Measurements from ENCODE around the gene SNORC. TPM values are rescaled to one million over a fixed set of nuclear protein-coding genes. Genes with fewer than 3 reads are reported as not detected.

SNORC gene
- total RNA-seq, 3 donors from 2014 or later (not counting 1 experiment from before 2014, with no cell fraction given) = 0.47 to 1.0 (median 0.98) TPM

GRCh38 chr2:232889876-232890401, 19.9 kb downstream of the SNORC start:
- no peak overlapping the region for H3K4me3 ChIP-seq (ENCODE audit: low read length)
- WGBS (ENCODE audit: insufficient coverage) = 85% methylated on average over 5 of the region's 5 CpGs
- no peaks in the 10 kb centered on the region for H3K9me3 Mint-ChIP-seq
- H3K4me3 Mint-ChIP-seq = no peak overlapping the region
- no peak overlapping the region for H3K27ac Mint-ChIP-seq
- H3K36me3 ChIP-seq (ENCODE audit: control insufficient read depth, insufficient read depth, low read length) = no peaks in the 10 kb centered on the region
- DNase-seq (no peak), ATAC-seq (no peak)
- no peaks in the 10 kb centered on the region for H3K4me1 ChIP-seq (ENCODE audit: control insufficient read depth, insufficient read depth, low read length)
- H3K27me3 ChIP-seq (ENCODE audit: control insufficient read depth, insufficient read depth, low read length) = no peaks in the 10 kb centered on the region
- no peaks in the 10 kb centered on the region for H3K36me3 Mint-ChIP-seq
- H3K27ac ChIP-seq (ENCODE audit: low read length) = no peak overlapping the region
- H3K4me1 Mint-ChIP-seq = peaks cover 0 to 4% of the 10 kb centered on the region in 2 donors
- no peaks in the 10 kb centered on the region for H3K9me3 ChIP-seq (ENCODE audit: control insufficient read depth, insufficient read depth, low read length)
- H3K27me3 Mint-ChIP-seq (ENCODE audit: low read depth in 2 of 2) = peaks cover 0 to 6% of the 10 kb centered on the region in 2 donors
- intact Hi-C loops (cut with micrococcal nuclease) = no loop called here
- TF ChIP-seq CTCF (IDR thresholded peaks at IDR 0.05) = no peak

- Histone ChIP-seq H3K4me1 (ENCODE audit: control insufficient read depth, insufficient read depth, low read length) (no peaks in the 10 kb centered on the region), H3K9me3 (ENCODE audit: control insufficient read depth, insufficient read depth, low read length) (no peaks in the 10 kb centered on the region), H3K27me3 (ENCODE audit: control insufficient read depth, insufficient read depth, low read length) (no peaks in the 10 kb centered on the region), H3K4me3 (ENCODE audit: low read length) (no peak overlapping the region), H3K27ac (ENCODE audit: low read length) (no peak overlapping the region), H3K36me3 (ENCODE audit: control insufficient read depth, insufficient read depth, low read length) (no peaks in the 10 kb centered on the region)
- Mint-ChIP-seq H3K4me3 (no peak overlapping the region), H3K27me3 (ENCODE audit: low read depth in 2 of 2) (peaks cover 0 to 6% of the 10 kb centered on the region in 2 donors), H3K9me3 (no peaks in the 10 kb centered on the region), H3K4me1 (peaks cover 0 to 4% of the 10 kb centered on the region in 2 donors), H3K36me3 (no peaks in the 10 kb centered on the region), H3K27ac (no peak overlapping the region)
- no peak for DNase-seq
- 86% methylated on average over 11 of the region's 11 CpGs for WGBS (ENCODE audit: insufficient coverage)
- intact Hi-C loops (cut with micrococcal nuclease) = no loop called here
- TF ChIP-seq CTCF (IDR thresholded peaks at IDR 0.05) = no peak
- ATAC-seq = no peak
Observed at GRCh38 chr2:232890536-232890895, 20.5 kb downstream of the SNORC start.

- ATAC-seq (no peak), DNase-seq (no peak)
- intact Hi-C loops (cut with micrococcal nuclease) = no loop called here
- H3K4me1 Mint-ChIP-seq = peaks cover 0 to 4% of the 10 kb centered on the region in 2 donors
- no peak overlapping the region for H3K27ac ChIP-seq (ENCODE audit: low read length)
- H3K27ac Mint-ChIP-seq = no peak overlapping the region
- no peaks in the 10 kb centered on the region for H3K9me3 Mint-ChIP-seq
- H3K27me3 Mint-ChIP-seq (ENCODE audit: low read depth in 2 of 2) = peaks cover 0 to 6% of the 10 kb centered on the region in 2 donors
- H3K4me3 ChIP-seq (ENCODE audit: low read length) = no peak overlapping the region
- H3K4me3 Mint-ChIP-seq = no peak overlapping the region
- H3K36me3 Mint-ChIP-seq = no peaks in the 10 kb centered on the region
- H3K36me3 ChIP-seq (ENCODE audit: control insufficient read depth, insufficient read depth, low read length) = no peaks in the 10 kb centered on the region
- H3K9me3 ChIP-seq (ENCODE audit: control insufficient read depth, insufficient read depth, low read length) = no peaks in the 10 kb centered on the region
- no peak for TF ChIP-seq CTCF (IDR thresholded peaks at IDR 0.05)
- no peaks in the 10 kb centered on the region for H3K4me1 ChIP-seq (ENCODE audit: control insufficient read depth, insufficient read depth, low read length)
- no peaks in the 10 kb centered on the region for H3K27me3 ChIP-seq (ENCODE audit: control insufficient read depth, insufficient read depth, low read length)
- WGBS (ENCODE audit: insufficient coverage) = 49% methylated on average over 23 of the region's 23 CpGs
Observed at GRCh38 chr2:232890896-232891601, 21.0 kb downstream of the SNORC start.

All from natural killer cell (primary cell).